K562 (cell line): ENCODE measurements around the gene POLL. TPM values are rescaled to one million over a fixed set of nuclear protein-coding genes. Genes with fewer than 3 reads are reported as not detected.

Source experiments
- BACH1 ChIP-seq: fragments of 200-800 bp; sonication (Bioruptor generic); IDR thresholded peaks from 2 replicates; pipeline ENCODE4 v1.6.1; 2016; ENCODE audit warnings: missing genetic modification characterization, missing compliant biosample characterization
- BCOR ChIP-seq: fragments of 450-650 bp; IDR thresholded peaks from 2 replicates; pipeline ENCODE4 v1.6.1; 2016
- ETV6 ChIP-seq, 3 experiments: fragments of 150-350 bp in 1 of 3; sonication (generic) in 1 of 3; formaldehyde crosslinking in 1 of 3; IDR thresholded peaks; 2 replicates each; pipeline versions ENCODE4 v1.6.1 to v1.8.0; 2014 to 2022; ENCODE audit warnings: borderline replicate concordance in 2 of 3, low read depth in 2 of 3, antibody characterized with exemption in 1 of 3, low read length in 1 of 3, mild to moderate bottlenecking in 1 of 3, missing genetic modification reagents in 1 of 3
- FOXA1 ChIP-seq: fragments of 450-650 bp; IDR thresholded peaks from 2 replicates; pipeline ENCODE4 v1.6.1; 2016; ENCODE audit warnings: mild to moderate bottlenecking, borderline replicate concordance
- FOXA3 ChIP-seq, 2 experiments: fragments of 450-650 bp in 1 of 2; sonication (generic) in 1 of 2; formaldehyde crosslinking; IDR thresholded peaks in 1 of 2; conservative IDR thresholded peaks in 1 of 2; 2 replicates each; pipeline versions ENCODE4 v1.4.0 to v1.8.0; 2020 to 2022; ENCODE audit warnings: mild to moderate bottlenecking in 2 of 2, missing genetic modification reagents in 1 of 2
- FOXK2 ChIP-seq, 2 experiments: fragments of 450-650 bp; IDR thresholded peaks in 1 of 2; conservative IDR thresholded peaks in 1 of 2; 2 replicates each; pipeline ENCODE4 v1.6.1; 2016; ENCODE audit warnings: low read depth in 2 of 2, mild to moderate bottlenecking in 1 of 2
- FOXM1 ChIP-seq, 2 experiments: fragments of 450-650 bp in 1 of 2; sonication (generic) in 1 of 2; formaldehyde crosslinking in 1 of 2; IDR thresholded peaks; 2 replicates each; pipeline versions ENCODE4 v1.6.1 to v1.9.0; 2017 to 2022; ENCODE audit warnings: low read depth in 2 of 2, mild to moderate bottlenecking in 2 of 2, missing genetic modification reagents in 1 of 2, moderate library complexity in 1 of 2
- GABPB1 ChIP-seq: sonication (generic); formaldehyde crosslinking; IDR thresholded peaks from 2 replicates; pipeline ENCODE4 v1.8.0; 2022; ENCODE audit warnings: mild to moderate bottlenecking, missing genetic modification reagents
- GTF2F1 ChIP-seq: IDR thresholded peaks from 2 replicates; pipeline ENCODE4 v1.6.1; 2011; ENCODE audit warnings: low read depth, low read length, improper control_type of control experiment
- KDM1A ChIP-seq, 2 experiments: fragments of 450-650 bp; IDR thresholded peaks; 2 replicates each; pipeline ENCODE4 v1.6.1; 2016; ENCODE audit warnings: mild to moderate bottlenecking in 2 of 2
- KDM2B ChIP-seq: fragments of 250-450 bp; sonication (Bioruptor Pico); IDR thresholded peaks from 2 replicates; pipeline ENCODE4 v1.8.0; 2021; ENCODE audit warnings: mild to moderate bottlenecking, moderate library complexity
- MECOM ChIP-seq: fragments of 250-450 bp; sonication (Bioruptor Pico); IDR thresholded peaks from 2 replicates; pipeline ENCODE4 v1.8.0; 2022; ENCODE audit warnings: inconsistent platforms
- MXD1 ChIP-seq: fragments of 250-450 bp; sonication (Bioruptor Pico); IDR thresholded peaks from 2 replicates; pipeline ENCODE4 v1.8.0; 2021; ENCODE audit warnings: borderline replicate concordance, mild to moderate bottlenecking, moderate library complexity; ENCODE audit not compliant: poor library complexity, severe bottlenecking
- REST ChIP-seq, 2 experiments: fragments of 450-650 bp; formaldehyde crosslinking in 1 of 2; IDR thresholded peaks; 2 replicates each; pipeline versions ENCODE4 v1.4.0 to v1.6.1; 2014 to 2020; ENCODE audit warnings: mild to moderate bottlenecking in 2 of 2, borderline replicate concordance in 1 of 2, low read depth in 1 of 2
- SETDB1 ChIP-seq: IDR thresholded peaks from one replicate; pipeline ENCODE4 v1.6.1; 2012; ENCODE audit warnings: low read length, control low read depth, inconsistent platforms
- SRF ChIP-seq, 2 experiments: fragments of 250-450, 450-650 bp in 1 of 2; sonication (Bioruptor Pico) in 1 of 2; sonication (generic) in 1 of 2; formaldehyde crosslinking; IDR thresholded peaks; 2 replicates each; pipeline versions ENCODE4 v1.5.0 to v1.5.1; 2020 to 2022; ENCODE audit warnings: mild to moderate bottlenecking in 1 of 2, missing genetic modification reagents in 1 of 2
- U2AF2 ChIP-seq: fragments of 200-400 bp; formaldehyde crosslinking; optimal IDR thresholded peaks from 2 replicates; pipeline ENCODE3; 2017; ENCODE audit warnings: low read depth, mild to moderate bottlenecking, low read length
- ZFP1 ChIP-seq: fragments of 450-650 bp; formaldehyde crosslinking; IDR thresholded peaks from 2 replicates; pipeline ENCODE4 v1.4.0; 2020; ENCODE audit warnings: mild to moderate bottlenecking, mixed read lengths
- ZNF507 ChIP-seq: conservative IDR thresholded peaks from 2 replicates; pipeline ENCODE4 v1.6.1; 2017; ENCODE audit warnings: missing genetic modification characterization, missing compliant biosample characterization
- polyA plus RNA-seq, 8 experiments: library from polyadenylated mRNA; depleted of rRNA in 4 of 8; stranded (reverse) in 5 of 8; unstranded in 3 of 8; fragments of >200 nt; fragmentation: Nextera tagmentation in 2 of 8; fragmentation: Illumina TruSeq in 1 of 8; extraction: Ambion mirVana in 2 of 8; extraction: Trizol in 1 of 8; gene quantifications; 2 replicates each; pipeline versions ENCODE4 v1.2.1 to v1.2.3, GENCODE V29; 2011 to 2014; ENCODE audit warnings: inconsistent platforms in 1 of 8, missing spikeins in 1 of 8
- total RNA-seq, 7 experiments: library from RNA; depleted of rRNA in 6 of 7; stranded (reverse); fragments of >200 nt in 6 of 7; fragmentation: Illumina TruSeq in 2 of 7; extraction: Trizol in 2 of 7; gene quantifications; 2 replicates each; pipeline versions ENCODE4 v1.2.1 to v1.2.3, GENCODE V29; 2011 to 2021; ENCODE audit warnings: low replicate concordance in 1 of 7

POLL gene
- total and polyA plus RNA-seq, 9 of the 15 experiments (the other 6 are each of a cell fraction or from before 2014, with no cell fraction given): 1.2 to 18.7 (median 10.9) TPM

GRCh38 chr10:101576211-101576863 lies 11.7 kb downstream of the POLL start (continued):
- TF ChIP-seq ZNF507 (tag) (no peak), BCOR (no peak), MECOM (no peak), FOXM1 (IDR thresholded peaks at IDR 0.05; ENCODE audit: low read depth) (no peak), FOXM1 (CRISPR knock-in tag; IDR thresholded peaks at IDR 0.05; ENCODE audit: low read depth) (no peak), GTF2F1 (no peak), FOXK2 (conservative IDR thresholded peaks at IDR 0.05 in 1 of 2, IDR thresholded peaks at IDR 0.05 in 1 of 2; ENCODE audit: low read depth in 2 of 2) (peak; percentile 94 to 95), KDM1A (IDR thresholded peaks at IDR 0.05) (no peak), GABPB1 (CRISPR knock-in tag) (no peak), ZFP1 (no peak), REST (IDR thresholded peaks at IDR 0.05; ENCODE audit: borderline replicate concordance) (no peak), REST (CRISPR knock-in tag; IDR thresholded peaks at IDR 0.05; ENCODE audit: low read depth) (no peak), ETV6 (IDR thresholded peaks at IDR 0.05; ENCODE audit: borderline replicate concordance in 1 of 2, low read depth in 2 of 2, low read length in 1 of 2) (no peak), ETV6 (CRISPR knock-in tag; IDR thresholded peaks at IDR 0.05; ENCODE audit: borderline replicate concordance) (no peak), SRF (CRISPR knock-in tag; IDR thresholded peaks at IDR 0.05) (no peak), FOXA1 (0 out of 2 replicates have a peak, but pooled peaks have one; percentile 26), KDM2B (CRISPR knock-in tag) (no peak), MXD1 (CRISPR knock-in tag) (no peak), BACH1 (tag) (0 out of 2 replicates have a peak, but pooled peaks have one; percentile 48), SETDB1 (no peak), U2AF2 (no peak), FOXA3 (CRISPR knock-in tag; conservative IDR thresholded peaks at IDR 0.05 in 1 of 2, IDR thresholded peaks at IDR 0.05 in 1 of 2) (peak; percentile 86 to 97)
